NCI-H1436 (cell line): ENCODE measurements around the gene NOL4L.

Experiments
- DNase-seq: peaks from one replicate; lab custom pipeline; 2025; lab: John Stamatoyannopoulos, UW

Gene NOL4L

DNA sequence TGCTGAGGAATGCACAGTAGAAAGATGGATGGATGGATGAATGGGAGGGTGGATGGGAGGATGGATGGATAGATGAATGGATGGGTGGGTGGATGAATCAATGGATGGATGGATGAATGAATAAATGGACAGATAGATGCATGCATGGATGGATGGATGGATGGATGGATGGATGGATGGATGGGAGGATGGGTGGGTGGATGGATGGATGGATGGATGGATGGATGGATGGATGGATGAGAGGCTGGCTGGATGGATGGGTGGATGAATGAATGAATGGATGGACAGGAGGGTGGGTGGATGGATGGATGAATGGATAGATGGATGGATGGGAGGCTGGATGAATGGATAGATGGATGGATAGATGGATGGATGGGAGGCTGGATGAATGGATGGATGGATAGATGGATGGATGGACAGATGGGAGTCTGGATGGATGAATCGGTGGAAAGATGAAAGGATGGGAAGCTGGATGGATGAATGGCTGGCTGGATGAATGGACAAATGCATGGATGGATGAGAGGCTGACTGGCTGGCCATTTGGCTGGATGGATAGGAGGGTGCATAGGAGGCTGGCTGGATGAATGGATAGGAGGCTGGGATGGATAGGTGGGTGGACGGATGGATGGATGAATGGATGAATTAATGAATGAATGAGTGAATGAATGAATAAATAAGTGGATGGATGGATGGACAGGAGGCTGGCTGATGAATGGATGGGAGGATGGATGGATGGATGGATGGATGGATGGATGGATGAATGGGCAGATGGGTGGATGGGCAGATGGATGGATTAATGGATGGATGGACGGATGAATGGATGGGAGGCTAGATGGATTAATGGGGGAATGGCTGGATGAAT lies 28.3 kb upstream of the NOL4L start:
- DNase-seq = no peak

DNA sequence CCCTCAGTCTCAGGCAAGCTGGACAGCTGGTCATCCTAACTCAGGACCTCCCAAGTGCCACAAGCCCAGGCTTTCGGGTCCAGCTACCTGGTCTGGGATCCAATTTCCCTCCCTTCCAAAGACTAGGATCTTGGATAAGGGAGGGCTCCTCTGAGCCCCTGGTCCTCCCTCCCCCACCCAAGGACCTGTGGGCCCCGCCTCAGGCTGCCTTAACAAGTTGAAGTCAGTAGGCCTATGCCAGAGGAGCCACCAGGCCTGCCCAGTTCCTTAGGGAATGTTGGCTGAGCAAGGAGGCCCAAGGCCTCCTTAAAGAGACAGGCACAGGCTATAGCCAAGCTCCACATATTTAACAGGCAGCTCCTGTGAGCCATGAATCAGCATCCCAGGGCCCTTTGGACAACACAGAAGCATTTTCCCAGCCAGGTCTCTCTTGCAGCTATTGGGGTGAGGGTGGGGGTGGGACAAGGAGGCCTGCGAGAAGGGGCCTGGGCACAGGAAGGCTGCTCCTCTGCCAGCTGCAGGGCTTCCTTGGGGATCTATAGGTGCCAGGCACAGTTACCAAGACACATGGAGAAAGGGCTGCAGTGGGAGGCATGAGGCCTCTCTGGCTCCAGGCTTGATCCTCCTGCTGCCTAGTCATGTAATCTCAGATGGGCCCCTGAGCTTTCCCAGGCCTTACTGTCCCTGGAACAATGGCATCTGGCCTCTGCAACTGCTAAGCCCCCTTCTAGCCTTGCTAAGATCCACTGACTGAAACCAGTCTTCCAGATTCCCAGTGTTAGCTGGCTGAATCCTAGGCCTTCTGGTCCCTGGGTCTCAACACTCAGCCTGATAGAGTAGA lies 27.4 kb upstream of the NOL4L start:
- DNase-seq = no peak

DNA sequence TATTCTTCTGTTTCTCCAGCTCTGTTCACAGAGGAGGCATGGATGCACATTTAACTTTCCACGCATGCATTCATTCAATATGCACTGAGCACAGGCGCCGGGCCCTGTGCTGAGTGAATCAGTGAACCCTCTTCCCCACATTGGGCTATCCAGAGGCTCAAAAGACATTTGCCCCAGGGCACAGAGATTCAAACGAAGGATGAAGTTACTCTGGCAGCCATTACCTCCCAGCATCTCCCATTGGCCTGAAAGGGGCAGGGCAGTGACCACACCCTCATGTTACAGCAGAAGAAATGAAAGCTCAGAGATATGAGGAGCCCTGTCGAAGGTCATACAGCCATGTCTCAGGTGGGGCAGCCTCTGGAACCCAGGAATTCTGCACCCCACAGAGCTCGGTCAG lies 26.7 kb upstream of the NOL4L start:
- DNase-seq = no peak

DNA sequence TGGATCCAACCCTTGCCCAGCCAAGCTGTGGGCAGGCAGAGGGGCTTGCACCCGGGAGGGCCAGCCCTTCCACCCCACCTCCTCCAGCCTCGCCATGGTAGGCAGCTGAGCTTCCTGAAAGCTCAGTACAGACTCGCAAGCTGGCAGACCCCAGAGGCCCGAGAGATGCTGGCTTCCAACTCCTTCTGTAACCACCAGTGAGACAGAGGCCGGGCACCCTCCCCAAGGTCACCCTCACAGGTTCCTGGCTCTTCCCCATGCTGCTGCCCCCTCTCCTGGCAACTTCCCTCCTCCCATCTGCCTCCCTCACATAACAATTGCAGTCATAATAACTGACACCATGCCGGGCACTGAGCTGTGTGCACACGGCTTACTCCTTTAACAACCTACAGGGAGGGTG lies 26.2 kb upstream of the NOL4L start:
- no peak for DNase-seq

DNA sequence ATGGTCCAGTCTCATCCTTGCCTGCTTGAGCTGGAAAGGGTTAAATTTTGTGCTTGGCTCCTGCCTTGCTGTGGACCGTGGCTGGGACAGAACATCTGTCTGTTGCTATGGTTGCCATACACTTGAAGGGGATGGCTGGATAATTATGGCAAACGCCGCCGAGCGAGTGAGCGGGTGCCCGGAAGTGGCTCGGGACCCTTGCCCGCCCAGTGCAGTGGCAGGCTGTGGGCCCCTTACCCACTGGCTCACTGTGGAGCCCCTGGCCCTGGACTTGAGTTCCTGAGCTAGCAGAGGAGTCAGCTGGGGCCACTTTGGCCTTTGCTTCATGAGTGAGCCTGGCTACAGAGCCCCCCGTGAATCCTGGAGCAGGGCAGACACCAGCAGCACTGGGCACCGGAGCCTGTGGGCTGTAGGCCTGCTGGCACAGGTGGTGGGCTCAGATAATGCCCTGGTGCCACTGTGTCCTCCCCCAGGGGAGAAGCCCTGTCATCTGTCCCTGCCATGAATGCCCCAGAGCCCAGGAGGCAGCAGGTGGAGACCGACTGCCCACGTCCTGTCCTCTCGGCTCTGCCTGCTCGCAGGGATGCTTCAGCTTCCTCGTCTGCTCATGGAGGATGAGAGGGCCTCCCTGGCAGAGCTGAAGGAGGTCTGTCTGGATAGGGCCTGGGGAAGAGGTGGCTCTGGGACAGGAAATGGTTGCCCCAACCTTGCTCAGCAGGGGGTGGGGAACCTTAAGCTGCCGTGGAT lies 25.5 kb upstream of the NOL4L start:
- DNase-seq = no peak

DNA sequence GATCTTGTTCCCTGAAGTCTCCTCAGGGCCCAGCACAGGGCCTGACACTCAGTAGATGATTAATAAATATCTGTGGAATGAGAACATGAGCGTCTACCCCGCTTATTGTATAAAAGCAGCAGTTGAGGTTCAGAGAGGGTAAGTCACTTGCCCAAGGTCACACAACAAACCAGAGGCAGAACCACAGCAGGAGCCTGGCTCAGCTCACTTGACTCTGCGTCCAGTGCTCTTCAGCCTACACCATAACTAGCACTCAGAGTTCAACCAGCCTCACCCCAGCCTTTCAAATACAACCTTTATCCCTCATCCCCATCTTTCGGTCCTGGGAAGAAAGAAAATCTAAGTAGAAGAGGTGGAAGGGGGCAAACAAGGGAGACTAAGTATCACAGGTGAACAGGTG lies 24.9 kb upstream of the NOL4L start:
- no peak for DNase-seq

DNA sequence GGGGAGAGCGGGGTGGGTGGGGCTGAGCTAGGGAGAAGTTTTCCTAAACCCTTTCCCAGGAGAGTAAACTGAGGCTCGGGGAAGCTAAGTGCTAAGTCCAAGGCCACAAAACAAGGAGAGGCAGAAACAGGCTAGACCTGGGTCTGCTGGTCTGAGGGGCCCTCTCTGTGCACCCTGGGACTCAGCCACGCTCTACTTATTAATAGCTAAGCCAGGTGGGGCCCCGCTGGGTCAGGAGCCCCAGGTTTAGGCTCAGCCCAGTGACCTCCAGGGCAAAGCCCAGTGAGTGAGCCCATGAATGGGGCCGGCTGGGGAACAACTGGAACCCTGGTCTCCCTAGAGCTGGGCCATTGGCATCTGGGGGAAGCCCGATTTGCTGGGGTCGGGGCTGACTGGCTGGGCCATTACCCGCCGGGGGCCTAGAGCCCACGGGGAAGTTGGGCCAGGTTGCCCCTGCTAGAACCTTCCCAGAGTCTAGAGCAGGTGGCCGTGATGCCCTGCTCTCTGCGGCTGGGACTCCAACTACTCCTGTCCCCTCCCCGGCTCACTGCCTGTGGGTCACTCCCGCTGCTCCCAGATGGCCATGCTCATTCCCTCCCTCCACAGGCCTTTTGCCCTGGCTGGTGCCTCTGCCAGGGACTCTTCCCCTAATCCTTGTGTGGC lies 24.1 kb upstream of the NOL4L start:
- DNase-seq = no peak

DNA sequence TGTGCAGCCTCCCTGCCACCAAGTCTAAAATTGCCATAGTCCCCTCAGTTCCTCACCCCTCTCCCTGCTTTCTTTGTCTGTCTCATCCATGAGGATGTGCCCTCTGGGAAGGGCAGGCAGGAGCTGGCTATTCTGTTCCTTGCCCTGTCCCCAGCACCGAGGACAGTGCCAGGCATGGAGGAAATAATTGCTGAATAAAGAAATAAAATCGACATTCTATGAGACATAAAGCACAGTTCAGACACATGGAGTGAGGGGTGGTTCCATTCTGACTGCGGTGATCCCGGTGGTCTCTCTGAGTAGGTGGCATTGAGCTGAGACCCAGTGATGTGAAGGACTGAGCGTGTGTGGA lies 23.5 kb upstream of the NOL4L start:
- no peak for DNase-seq

DNA sequence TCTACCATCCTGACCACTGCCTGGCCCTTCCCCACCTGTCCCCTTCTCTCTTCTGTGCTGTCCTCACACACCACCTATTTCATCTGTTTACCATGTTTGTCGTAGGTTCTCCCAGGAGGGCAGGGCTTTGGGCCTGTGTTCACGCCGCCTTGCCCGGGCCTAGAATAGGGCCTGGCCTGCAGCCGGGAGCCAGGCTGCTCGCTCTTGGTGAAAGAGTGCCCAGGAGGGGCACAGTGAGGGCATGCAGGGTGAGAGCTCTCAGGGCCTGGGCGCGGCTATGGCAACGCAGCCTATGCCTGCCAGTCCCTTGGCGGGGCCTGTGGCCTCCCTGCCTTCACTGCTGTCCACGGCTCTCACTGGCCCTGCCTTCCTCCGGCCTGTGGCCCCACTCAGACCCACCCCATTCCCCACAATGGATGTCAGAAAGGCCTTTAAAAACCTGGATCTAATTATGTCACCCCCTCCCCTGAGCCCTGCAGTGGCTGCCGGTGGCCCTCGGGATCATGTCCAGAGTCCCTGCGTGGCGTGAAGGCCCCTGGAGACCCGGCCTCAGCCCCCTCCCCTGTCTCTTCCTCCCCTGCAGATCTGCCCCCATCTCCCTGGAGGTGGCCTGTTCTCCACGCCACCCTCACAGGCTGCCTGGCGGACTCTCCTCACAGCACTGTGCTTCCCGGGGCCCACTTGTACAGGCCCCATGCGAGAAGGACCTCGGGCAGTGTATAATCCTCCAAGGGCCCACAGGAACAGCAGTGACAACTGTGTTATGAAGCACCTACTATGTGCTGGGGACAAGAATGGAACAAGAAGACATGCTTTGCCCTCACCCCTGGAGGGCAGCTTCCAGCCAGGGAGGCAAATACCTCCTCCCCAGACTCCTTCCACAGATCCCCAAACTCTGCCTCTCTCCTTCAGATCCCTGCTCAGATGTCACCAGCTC lies 22.9 kb upstream of the NOL4L start:
- DNase-seq = no peak

DNA sequence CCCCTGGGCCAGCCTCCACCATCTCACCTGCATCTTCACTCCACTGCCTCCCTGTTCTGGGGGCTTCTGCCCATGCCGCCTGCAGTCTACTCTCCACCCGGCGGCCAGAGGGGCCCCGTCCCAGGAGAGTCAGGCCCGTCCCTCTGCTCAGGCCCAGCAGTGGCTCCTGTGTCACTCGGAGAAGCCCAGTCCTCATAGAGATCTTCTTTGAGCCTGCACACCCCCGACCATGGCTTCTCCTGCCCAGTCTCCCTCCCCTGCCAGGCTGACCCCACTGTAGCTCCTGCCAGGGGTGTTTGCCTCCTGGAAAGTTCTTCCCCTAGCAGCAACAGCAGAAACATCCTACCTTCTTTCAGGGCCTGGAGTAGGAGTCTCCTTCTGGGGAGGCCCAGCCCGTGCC lies 22.2 kb upstream of the NOL4L start:
- no peak for DNase-seq

DNA sequence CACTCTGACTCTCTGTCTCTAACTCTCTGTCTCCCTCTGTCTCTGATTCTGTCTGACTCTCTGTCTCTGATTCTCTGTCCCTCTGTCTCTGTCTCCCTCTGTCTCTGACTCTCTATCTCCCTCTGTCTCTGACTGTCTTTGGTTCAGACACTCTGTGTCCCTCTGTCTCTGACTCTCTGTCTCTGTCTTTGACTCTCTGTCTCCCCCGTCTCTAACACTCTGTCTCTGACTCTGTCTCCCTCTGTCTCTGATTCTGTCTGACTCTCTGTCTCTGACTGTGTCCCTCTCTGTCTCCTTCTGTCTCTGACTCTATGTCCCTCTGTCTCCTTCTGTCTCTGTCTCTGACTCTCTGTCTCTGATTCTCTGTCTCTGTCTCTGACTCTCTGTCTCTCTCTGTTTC lies 21.7 kb upstream of the NOL4L start:
- DNase-seq = no peak

DNA sequence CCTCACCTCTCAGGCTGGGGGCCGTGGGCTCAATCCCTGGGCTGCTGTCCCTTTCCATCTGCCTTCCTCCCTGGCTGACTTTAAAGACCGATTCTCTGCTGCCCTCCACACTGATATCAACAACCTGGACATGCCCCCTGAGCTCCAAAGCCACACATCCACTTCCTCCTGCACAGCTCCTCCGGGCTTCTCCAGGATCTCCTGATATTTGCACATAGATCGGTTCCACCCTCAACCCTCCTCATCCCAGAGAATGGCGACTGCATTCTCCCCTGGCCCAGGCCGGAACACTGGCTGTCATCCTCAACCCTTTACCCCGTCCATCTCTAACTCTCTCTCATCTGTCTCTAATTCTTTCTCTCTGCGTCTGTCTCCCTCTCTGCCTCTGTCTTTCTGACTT lies 21.0 kb upstream of the NOL4L start:
- no peak for DNase-seq

DNA sequence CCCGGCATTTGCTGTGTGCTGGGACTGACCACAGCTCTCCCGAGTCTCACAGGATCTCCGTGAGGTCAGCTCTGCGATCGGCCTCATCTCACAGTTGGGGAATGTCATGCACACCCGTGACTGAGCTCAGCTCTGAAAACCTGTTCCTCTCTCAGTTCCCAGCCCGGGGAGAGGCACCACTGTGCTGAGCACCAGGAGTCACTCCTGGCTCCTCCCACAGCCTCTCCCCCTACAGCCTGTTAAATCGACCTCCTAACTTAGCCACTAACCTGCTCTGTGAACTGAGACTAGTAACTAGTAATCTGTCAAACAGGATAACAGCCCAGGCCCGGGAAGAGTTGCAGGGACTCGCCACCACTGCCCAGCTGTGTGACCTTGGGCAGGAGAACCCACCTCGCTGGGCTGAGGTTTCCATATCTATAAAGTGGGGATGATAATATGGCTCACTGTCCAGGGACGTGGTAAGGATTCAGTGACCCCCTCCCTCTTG lies 20.1 kb upstream of the NOL4L start:
- no peak for DNase-seq

DNA sequence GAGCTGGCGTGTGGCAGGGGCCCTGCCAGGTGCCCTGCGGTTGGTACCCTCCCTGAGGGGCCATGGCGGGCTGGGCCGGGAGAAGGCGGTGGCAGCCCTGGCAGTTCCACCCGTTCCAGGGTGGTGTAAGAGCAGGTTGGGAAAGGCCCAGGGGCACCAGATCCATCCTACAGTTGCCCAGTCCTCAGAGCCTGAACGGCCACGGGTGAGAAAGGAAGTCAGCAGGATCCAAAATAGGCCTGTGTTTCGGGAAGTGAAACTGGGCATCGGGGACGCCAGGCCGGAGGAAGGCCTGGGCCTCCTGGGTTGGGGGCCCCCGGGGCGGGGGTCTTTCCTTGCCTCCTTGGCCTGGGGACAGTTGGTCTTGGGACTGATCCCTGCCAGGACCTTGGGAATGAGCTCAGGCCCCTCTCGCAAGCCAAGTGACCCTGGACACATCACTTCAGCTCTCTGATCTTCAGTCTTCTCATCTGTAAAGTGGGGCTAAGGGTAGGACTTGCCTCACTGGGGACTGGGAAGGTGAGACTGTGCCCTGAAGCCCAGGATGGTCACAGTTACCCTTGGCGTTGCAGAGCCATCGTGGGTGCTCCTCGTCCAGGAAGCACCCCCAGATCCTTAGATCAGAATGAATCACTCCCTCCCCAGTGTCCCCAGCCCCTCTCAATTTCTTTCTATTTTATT lies 18.1 kb upstream of the NOL4L start:
- no peak for DNase-seq

DNA sequence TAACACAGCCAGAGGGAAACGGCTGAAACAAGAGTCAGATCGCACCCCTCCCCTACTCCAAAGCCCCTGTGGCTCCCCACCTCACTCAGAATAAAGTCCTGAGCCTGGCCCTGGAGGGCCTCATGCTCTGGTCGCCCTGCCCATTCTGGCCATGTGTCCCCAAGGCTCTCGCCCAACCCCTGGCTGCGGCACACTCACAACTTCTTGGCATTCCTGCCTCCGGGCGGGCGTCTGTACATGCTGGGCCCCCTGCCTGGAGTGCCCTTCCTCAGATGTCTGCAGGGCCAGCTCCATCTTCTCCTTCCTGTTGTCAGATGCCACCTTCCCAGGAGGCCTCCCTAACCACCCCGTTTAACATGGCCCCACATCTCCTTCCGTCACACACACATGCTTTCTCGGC lies 17.1 kb upstream of the NOL4L start:
- DNase-seq = no peak

DNA sequence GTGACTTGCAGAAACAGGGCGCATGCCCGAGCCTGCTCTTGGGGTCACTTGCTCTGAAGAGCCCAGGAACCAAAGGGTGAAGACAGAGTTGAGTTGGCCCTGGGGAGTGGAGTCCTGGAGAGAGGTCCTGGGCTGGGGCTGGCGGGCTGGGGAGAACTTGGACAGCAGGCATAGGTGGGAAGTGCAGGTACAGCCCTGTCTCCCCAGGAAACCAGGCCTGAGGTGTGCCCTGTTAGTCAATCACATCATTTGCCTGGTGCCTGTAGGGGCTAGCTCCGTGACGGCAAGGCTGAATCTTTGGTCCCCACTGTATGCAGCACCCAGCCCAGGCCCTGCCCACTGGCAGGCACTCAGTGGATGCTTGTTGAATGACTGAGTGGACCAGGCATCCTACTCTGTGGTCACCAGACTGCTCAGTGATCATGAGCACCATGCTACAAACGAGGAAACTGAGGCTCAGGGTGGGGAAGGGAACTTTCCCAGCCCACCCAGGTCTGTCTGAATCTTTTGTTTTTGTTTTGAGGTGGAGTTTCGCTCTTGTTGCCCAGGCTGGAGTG lies 15.6 kb upstream of the NOL4L start:
- DNase-seq = no peak

DNA sequence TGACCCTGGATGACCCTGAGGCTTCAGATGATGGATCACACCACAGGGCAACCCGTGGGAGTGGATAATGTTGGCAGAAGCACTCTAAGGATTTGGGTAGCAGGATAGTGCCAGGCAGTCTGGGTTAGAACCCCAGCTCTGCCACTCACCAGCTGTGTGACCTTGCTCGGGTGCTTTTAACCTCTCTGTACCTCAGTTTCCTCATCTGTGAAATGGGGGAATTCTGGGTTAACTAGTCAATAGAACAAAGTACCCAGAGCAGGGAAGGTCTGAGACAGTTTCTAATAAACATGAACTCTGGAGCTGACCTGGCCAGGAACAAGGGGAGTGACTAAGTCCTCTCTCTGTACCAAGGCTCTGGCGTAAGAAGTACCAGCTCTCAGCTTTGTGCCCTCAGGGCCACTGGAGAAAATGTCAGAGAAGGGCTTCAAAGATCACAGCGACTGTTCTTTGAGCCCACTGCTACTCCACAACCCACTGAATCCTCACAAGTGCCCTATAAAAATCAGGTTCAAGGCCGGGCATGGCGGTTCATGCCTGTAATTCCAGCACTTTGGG lies 14.7 kb upstream of the NOL4L start:
- DNase-seq = no peak

DNA sequence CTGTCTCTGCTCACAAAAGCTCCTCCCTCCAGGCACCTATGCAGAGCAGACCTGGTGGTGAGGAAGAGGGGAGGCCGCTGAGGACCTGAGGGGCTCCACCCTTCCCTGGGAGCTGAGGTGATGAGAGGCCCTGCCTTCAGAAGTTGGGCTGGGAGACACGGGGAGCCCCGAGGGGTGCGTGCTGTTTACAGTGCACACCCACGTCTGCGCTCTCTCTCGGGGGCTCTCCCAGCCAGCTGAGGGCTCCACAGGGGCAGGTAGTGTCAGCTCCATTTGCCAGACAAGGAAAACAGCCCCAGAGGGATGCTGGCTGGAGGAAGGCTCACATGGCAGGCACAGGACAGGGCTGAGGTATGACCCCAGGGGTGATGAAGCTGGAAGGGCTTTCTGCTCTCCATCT lies 13.5 kb upstream of the NOL4L start:
- no peak for DNase-seq

DNA sequence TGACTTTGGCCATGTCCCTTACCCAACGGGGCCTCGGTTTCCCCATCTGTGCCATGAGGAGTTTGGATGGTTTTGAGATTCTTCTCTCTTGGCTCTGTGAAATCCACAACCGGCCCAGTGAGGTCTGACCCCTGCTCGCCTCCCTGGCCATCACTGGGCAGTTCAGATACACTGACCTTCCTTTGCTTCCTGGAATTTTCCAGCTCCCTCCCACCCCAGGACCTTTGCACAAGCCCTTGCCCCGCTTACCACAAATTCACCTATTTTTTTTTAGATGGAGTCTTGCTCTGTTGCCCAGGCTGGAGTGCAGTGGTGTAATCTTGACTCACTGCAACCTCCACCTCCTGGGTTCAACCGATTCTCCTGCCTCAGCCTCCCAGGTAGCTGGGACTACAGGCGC lies 12.6 kb upstream of the NOL4L start:
- DNase-seq = no peak
